DOHH2 (cell line): ENCODE measurements around the gene AMBRA1.

ENCODE experiments used
- H3F3A ChIP-seq: fragments of 200-600 bp; sonication (generic), shearing (Covaris generic); 2 replicates; pipeline ENCODE4 v1.6.0; 2016; ENCODE audit warnings: antibody characterized with exemption, mild to moderate bottlenecking; ENCODE audit not compliant: control insufficient read depth, insufficient read depth
- H3K27ac ChIP-seq: fragments of 200-600 bp; sonication (generic); 2 replicates; pipeline ENCODE4 v1.5.1; 2014; ENCODE audit warnings: low read depth, mild to moderate bottlenecking, low read length, moderate library complexity
- H3K27me3 ChIP-seq: fragments of 200-600 bp; sonication (generic); 2 replicates; pipeline ENCODE4 v1.6.1; 2014; ENCODE audit warnings: mild to moderate bottlenecking, low read length, mixed read lengths; ENCODE audit not compliant: control insufficient read depth
- H3K36me3 ChIP-seq: fragments of 200-600 bp; sonication (generic); 2 replicates; pipeline ENCODE4 v1.6.1; 2014; ENCODE audit warnings: mild to moderate bottlenecking, low read length, moderate library complexity, mixed read lengths; ENCODE audit not compliant: control insufficient read depth
- H3K4me1 ChIP-seq: fragments of 200-600 bp; sonication (generic); 2 replicates; pipeline ENCODE4 v1.6.1; 2014; ENCODE audit warnings: mild to moderate bottlenecking, low read length, mixed read lengths; ENCODE audit not compliant: control insufficient read depth
- H3K4me2 ChIP-seq: fragments of 200-600 bp; sonication (generic); 2 replicates; pipeline ENCODE4 v1.6.0; 2014; ENCODE audit warnings: mild to moderate bottlenecking, low read length, moderate library complexity
- H3K4me3 ChIP-seq: fragments of 200-600 bp; sonication (generic); 2 replicates; pipeline ENCODE4 v1.5.1; 2014; ENCODE audit warnings: mild to moderate bottlenecking, low read length, mixed read lengths
- H3K79me2 ChIP-seq: fragments of 200-600 bp; sonication (generic); 2 replicates; pipeline ENCODE4 v1.6.1; 2014; ENCODE audit warnings: mild to moderate bottlenecking, low read length, mixed read lengths; ENCODE audit not compliant: control insufficient read depth
- H3K9me2 ChIP-seq: fragments of 200-600 bp; sonication (generic); replicated peaks from 2 replicates; pipeline ENCODE4 v1.6.1; 2014; ENCODE audit warnings: mild to moderate bottlenecking, low read length, mixed read lengths; ENCODE audit not compliant: control insufficient read depth
- H3K9me3 ChIP-seq: fragments of 200-600 bp; sonication (generic); 2 replicates; pipeline ENCODE4 v1.6.1; 2014; ENCODE audit warnings: antibody characterized with exemption, low read length, mixed read lengths; ENCODE audit not compliant: control insufficient read depth, insufficient read depth
- H4K20me1 ChIP-seq: fragments of 200-600 bp; sonication (generic); 2 replicates; pipeline ENCODE4 v1.6.0; 2014; ENCODE audit warnings: low read depth, mild to moderate bottlenecking, antibody characterized with exemption, low read length, moderate library complexity; ENCODE audit not compliant: control insufficient read depth, insufficient read depth
- EZH2phosphoT487 ChIP-seq: fragments of 200-600 bp; sonication (generic); IDR thresholded peaks from 2 replicates; pipeline ENCODE4 v1.6.1; 2017; ENCODE audit warnings: borderline replicate concordance, mild to moderate bottlenecking, antibody characterized with exemption, low read length, moderate library complexity, mixed read lengths
- TF ChIP-seq, protein P1 (sequence below): fragments of 200-600 bp; sonication (generic); IDR thresholded peaks from one replicate; pipeline ENCODE4 v1.5.1; 2014; ENCODE audit warnings: antibody characterized with exemption, mild to moderate bottlenecking, low read depth, low read length; ENCODE audit not compliant: poor library complexity, severe bottlenecking

AMBRA1 gene

DNA sequence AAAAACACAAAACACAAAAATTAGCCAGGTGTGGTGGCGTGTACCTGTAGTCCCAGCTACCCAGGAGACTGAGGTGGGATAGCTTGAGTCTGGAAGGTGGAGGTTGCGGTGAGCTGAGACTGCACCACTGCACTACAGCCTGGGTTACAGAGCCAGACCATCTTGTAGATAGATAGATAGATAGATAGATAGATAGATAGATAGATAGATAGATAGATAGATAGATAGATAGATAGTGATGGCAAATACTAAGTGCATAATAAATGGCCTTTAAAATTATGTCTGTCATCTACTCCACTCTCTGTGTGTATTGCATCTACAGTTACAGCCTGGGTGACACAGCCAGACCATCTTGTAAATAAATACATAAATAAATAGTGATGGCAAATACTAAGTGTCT, 146.3 kb downstream of the AMBRA1 start:
- H3K36me3 ChIP-seq = peaks cover 6% of the 10 kb centered on the region
- no peak overlapping the region for H3K27ac ChIP-seq
- 0 out of 2 replicates have a peak, but pooled peaks cover 3% of the 10 kb centered on the region for H3K4me1 ChIP-seq
- no peaks in the 10 kb centered on the region for H3K9me2 ChIP-seq
- TF ChIP-seq, protein P1, sequence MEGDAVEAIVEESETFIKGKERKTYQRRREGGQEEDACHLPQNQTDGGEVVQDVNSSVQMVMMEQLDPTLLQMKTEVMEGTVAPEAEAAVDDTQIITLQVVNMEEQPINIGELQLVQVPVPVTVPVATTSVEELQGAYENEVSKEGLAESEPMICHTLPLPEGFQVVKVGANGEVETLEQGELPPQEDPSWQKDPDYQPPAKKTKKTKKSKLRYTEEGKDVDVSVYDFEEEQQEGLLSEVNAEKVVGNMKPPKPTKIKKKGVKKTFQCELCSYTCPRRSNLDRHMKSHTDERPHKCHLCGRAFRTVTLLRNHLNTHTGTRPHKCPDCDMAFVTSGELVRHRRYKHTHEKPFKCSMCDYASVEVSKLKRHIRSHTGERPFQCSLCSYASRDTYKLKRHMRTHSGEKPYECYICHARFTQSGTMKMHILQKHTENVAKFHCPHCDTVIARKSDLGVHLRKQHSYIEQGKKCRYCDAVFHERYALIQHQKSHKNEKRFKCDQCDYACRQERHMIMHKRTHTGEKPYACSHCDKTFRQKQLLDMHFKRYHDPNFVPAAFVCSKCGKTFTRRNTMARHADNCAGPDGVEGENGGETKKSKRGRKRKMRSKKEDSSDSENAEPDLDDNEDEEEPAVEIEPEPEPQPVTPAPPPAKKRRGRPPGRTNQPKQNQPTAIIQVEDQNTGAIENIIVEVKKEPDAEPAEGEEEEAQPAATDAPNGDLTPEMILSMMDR = no peak
- no peak for TF ChIP-seq EZH2phosphoT487
- no peaks in the 10 kb centered on the region for H3K27me3 ChIP-seq
- H3K4me3 ChIP-seq = no peak overlapping the region
- no peaks in the 10 kb centered on the region; the same call in 1 of the 2 replicates for H3K79me2 ChIP-seq
- no peak overlapping the region for H3K4me2 ChIP-seq
- no peaks in the 10 kb centered on the region for H4K20me1 ChIP-seq
- no peaks in the 10 kb centered on the region for H3F3A ChIP-seq
- H3K9me3 ChIP-seq = no peaks in the 10 kb centered on the region

DNA sequence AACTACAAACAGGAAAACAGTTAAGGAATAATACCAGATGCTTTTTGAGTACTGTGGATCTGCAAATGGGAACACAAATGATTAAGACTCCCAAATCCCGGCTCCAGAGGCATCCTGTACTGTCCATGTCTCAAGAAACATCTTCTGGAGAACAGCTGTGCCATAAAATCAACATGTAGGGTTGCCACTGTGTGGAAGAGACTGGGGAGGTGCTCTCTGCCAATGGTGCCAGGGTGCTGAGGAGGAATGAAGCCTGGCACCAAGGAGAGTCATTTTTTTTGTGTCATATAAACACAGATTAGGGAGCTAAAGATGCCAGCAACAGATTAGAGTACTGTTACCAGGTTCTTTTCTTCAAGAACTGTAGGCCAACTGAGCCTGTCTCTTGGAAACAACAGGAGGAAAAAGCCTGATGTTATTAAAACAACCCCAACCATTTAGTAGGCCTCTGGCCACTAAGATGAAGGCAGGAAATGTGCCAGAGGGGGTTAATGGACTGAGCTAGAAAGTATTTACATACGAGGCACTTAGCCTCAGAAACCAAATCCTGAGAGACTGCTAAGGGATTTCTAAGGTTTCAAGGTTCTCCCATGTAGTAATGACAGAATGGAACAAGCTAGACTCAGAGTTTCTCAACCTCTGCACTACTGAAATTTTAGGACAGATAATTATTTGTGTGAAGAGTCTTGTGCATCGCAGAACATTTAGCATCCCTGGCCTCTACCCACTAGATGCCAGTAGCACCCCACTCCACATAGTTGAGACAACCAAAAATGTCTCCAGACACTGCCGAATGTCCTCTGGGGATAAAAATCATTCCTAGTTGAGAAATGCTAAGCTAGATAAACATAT, 147.7 kb downstream of the AMBRA1 start:
- no peaks in the 10 kb centered on the region for H3K27me3 ChIP-seq
- no peak overlapping the region for H3K27ac ChIP-seq
- H3F3A ChIP-seq = no peaks in the 10 kb centered on the region
- no peaks in the 10 kb centered on the region; the same call in 1 of the 2 replicates for H3K79me2 ChIP-seq
- H3K4me2 ChIP-seq = no peak overlapping the region
- H4K20me1 ChIP-seq = no peaks in the 10 kb centered on the region
- no peak overlapping the region for H3K4me3 ChIP-seq
- TF ChIP-seq, protein P1 = no peak
- H3K4me1 ChIP-seq = 0 out of 2 replicates have a peak, but pooled peaks cover 3% of the 10 kb centered on the region
- H3K36me3 ChIP-seq = peaks cover 12% of the 10 kb centered on the region
- no peaks in the 10 kb centered on the region for H3K9me3 ChIP-seq
- H3K9me2 ChIP-seq = no peaks in the 10 kb centered on the region

DNA sequence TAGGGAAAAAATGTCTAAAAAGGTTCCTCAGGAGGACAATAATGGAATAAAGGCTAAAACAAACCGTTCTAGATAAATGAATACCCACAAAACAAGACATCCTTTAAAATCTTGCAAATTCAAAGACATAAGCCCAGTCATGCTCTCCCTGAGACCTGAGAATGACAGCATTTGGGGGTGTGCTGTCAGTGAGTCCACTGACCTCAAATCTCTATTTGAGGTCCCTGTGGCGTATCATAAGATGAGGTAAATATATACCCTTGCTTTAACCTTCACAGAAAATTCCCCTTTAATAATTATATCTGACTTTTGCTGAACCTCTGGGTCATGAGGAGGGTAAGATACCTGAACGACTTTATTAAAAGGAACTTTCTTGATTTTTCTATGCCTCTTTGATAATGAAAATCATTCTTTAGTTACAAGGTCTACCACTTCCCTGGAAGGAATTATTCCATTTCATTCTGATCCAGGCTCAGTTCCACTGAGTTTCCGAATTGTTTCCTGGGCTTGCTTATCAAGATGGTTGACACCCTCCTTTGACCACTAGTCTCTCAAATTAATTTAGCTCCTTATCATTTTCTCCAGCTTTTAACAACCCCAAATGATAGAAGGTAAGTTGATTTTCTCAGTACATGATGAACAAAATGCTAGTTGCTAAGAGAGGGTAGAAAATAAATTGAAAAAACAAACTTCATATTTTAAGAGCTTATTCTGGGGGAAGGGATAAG, 148.5 kb downstream of the AMBRA1 start:
- Histone ChIP-seq H3K4me1 (0 out of 2 replicates have a peak, but pooled peaks cover 3% of the 10 kb centered on the region), H3F3A (no peaks in the 10 kb centered on the region), H3K4me3 (no peak overlapping the region), H3K4me2 (no peak overlapping the region), H3K9me3 (no peaks in the 10 kb centered on the region), H3K9me2 (no peaks in the 10 kb centered on the region), H3K27me3 (no peaks in the 10 kb centered on the region), H3K79me2 (no peaks in the 10 kb centered on the region; the same call in 1 of the 2 replicates), H3K36me3 (peaks cover 12% of the 10 kb centered on the region), H4K20me1 (no peaks in the 10 kb centered on the region), H3K27ac (no peak overlapping the region)
- TF ChIP-seq EZH2phosphoT487 = no peak
- TF ChIP-seq, protein P1 = no peak
